PFSK-1 (cell line): Measurements from ENCODE around the gene LARP4B.

Source experiments
- POLR2AphosphoS5 ChIP-seq: IDR thresholded peaks from 2 replicates; pipeline ENCODE4 v1.6.1; 2012; ENCODE audit warnings: low read depth, mild to moderate bottlenecking, control low read depth, low read length, moderate library complexity
- REST ChIP-seq, 2 experiments: IDR thresholded peaks; 2 replicates each; pipeline versions ENCODE4 v1.6.1 to v1.8.0; 2011 to 2012; ENCODE audit warnings: low read depth in 2 of 2, low read length in 2 of 2, control low read depth in 1 of 2, inconsistent platforms in 1 of 2, mild to moderate bottlenecking in 1 of 2, moderate library complexity in 1 of 2; ENCODE audit not compliant: insufficient read depth in 1 of 2
- SIN3A ChIP-seq: IDR thresholded peaks from 2 replicates; pipeline ENCODE4 v1.6.1; 2012; ENCODE audit warnings: mild to moderate bottlenecking, low read length, moderate library complexity, borderline replicate concordance; ENCODE audit not compliant: insufficient read depth

- TF ChIP-seq POLR2AphosphoS5: no peak
- no peak for TF ChIP-seq REST (IDR thresholded peaks at IDR 0.05; ENCODE audit: insufficient read depth in 1 of 2, low read depth in 2 of 2, low read length in 2 of 2)
- TF ChIP-seq SIN3A: no peak
These were observed 153.5 kb downstream of the LARP4B start for GRCh38 chr10:777913-778479.
